GM19193 (cell line): ENCODE results near the gene CRIP3.

Experiments used
- POLR2A ChIP-seq: IDR thresholded peaks from 4 replicates; pipeline ENCODE4 v1.6.1; 2011; ENCODE audit not compliant: insufficient read depth, insufficient read length; ENCODE audit errors: extremely low read depth

The CRIP3 gene

GRCh38 chr6:43296780-43297497, 11.7 kb downstream of the CRIP3 start:
- no peak for TF ChIP-seq POLR2A

DNA sequence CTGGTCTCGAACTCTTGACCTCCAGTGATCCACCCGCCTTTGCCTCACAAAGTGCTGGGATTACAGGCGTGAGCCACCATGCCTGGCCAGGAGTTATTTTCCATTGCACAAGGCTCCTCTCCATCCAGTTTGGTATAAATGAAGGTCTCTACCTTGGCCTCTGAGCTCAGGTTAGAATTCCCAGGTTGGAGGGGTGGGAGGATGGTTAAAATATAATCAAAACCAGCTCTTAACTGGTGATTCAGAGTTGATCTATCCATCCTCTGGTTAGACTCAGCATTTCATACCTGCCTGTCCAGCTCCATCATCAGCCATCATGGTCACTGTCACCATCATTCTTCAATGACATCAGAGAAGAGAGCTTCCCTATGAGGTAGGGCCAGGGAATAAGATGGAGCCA, 13.2 kb downstream of the CRIP3 start:
- TF ChIP-seq POLR2A: no peak

DNA sequence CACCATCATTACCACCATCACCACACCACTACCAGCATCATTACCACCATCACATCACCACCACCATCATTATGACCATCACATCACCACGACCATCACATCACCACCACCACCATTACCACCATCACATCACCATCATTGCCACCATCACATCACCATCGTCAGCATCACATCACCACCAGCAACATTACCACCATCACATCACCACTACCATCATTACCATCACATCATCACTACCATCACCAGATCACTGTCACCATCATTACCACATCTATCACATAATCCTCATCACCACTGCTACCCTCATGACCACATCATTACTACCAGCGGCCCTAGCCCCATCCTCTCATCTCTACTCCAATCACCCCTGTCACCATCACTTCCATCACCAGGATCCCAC, 14.1 kb downstream of the CRIP3 start:
- TF ChIP-seq POLR2A: no peak

GRCh38 chr6:43293698-43294097, 14.9 kb downstream of the CRIP3 start:
- TF ChIP-seq POLR2A: no peak

DNA sequence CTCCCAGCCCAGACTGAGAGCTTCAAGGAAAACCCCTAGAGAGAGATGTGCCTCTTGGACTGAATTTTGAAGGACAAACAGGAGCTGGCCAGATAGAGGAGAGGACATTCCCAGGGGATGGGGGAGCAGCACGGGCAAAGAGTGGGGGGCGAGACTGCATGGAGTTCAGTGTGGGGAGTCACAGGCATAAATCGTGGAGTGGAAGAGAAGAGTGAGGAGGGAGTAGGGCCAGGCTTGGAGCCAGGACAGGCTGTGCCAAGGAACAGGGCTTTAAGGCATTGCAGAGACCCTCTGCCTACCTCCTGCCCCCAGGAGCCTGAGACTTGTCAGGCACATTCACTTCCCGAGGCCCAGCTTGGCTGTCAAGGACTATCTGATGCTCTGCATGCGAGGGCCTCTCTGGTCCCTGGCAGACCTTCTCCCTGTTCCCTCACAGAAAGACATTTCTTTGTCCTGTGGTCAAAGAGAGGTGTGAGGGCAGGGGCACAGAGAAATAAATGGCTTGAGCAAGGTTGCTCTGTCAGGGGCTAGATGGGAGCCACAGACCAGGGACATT, 15.8 kb downstream of the CRIP3 start:
- TF ChIP-seq POLR2A: no peak

DNA sequence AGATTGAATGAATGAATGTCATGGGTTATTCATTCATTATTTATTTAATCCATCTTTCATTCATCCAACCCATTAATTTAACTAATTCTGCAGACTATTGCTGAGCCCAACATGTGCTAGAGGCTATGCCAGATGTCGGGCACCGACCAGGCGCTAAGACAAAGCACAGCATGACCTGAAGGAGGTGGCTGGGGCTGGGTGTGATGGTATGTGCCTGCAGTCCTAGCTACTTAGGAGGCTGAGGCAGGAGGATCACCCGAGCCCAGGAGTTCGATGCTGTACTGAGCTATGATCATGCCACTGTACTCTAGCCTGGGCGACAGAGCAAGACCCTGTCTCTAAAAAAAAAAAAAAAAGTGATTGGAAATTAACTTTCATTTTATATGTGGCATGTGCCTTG, 16.3 kb downstream of the CRIP3 start:
- TF ChIP-seq POLR2A: no peak

DNA sequence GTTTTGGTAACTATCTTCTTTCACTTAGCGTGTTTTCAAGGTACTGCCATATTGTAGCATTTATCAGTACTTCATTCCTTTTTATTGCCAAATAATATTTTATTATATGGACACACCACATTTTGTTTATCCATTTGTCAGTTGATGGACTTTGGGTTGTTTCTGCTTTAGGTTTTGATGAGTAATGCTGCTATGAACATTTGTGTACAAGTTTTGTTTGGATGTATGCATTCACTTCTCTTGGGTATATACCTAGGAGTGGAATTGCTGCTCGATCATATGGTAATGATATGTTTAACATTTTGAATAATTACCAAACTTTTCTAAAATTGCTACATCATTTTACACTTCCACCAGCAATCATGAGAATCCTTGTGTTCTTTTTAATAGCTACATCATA, 16.9 kb downstream of the CRIP3 start:
- no peak for TF ChIP-seq POLR2A

DNA sequence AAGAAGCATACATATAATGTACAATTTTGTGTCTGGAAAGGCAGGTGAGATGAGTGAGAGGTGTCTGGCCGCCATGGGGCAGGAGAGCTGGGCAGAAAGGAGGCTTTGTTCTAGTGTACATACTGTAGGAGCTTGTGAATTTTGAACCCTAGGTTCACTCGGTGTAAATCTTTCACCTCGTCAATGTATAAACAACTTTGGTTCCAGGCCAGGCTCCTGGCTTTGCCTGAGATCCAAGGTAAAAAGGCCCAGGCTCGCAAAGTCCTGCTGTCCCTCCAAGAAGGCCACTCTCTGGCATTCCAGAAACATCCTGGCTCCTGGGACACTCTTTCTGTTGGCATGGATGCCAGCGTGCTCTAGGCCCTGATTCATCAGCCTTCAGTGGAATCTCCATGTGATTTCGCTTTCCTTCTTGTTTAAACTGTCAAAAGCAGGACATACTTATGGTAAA, 17.7 kb downstream of the CRIP3 start:
- TF ChIP-seq POLR2A: no peak

- no peak for TF ChIP-seq POLR2A
Measured at GRCh38 chr6:43290339-43290904, 18.2 kb downstream of the CRIP3 start.

- TF ChIP-seq POLR2A: no peak
Measured at GRCh38 chr6:43287717-43288679, 20.6 kb downstream of the CRIP3 start.

- no peak for TF ChIP-seq POLR2A
Measured at GRCh38 chr6:43286980-43287716, 21.5 kb downstream of the CRIP3 start.

- no peak for TF ChIP-seq POLR2A
Measured at GRCh38 chr6:43286456-43286979, 22.1 kb downstream of the CRIP3 start.

- TF ChIP-seq POLR2A: no peak
Measured at GRCh38 chr6:43285832-43286231, 22.8 kb downstream of the CRIP3 start.
